ENCODE results near the gene NEDD9. TPM values are rescaled to one million over a fixed set of nuclear protein-coding genes. Genes with fewer than 3 reads are reported as not detected.

Gene NEDD9
- total RNA-seq, 6 donors from 2014 or later = 122 to 334 (median 173) TPM

DNA sequence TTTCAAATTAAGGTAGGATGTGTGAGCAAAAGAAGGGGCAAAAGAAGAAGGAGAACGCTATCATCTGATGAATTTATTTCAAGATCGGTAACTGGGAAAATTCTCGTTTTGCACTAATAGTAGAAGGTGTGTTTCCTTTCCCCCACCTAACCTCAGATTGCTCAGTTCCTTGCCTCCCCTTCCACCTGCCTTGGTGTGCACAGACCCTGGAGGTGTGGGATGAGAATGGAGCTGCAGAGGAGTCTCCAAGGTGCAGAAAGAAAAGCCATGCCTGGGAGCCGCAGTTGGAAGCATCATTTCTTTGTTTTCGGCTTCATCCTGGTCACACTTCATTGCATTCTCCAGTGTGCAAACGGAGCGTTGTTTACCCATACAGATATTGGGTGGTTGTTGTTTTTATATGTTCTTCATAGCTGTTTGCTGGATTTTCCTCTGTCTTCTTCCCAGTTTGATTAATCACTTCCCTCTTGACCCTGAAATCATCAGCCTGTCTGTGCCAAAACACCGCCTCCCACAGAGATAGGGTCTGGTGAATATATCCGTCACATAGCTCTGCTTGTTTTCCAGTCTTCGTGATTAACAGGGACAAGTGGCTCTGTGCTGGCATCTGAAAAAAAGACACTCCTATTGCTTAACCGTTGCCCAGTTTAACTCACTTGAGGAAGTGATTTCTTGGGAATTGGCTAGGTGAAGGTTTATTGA, 40.2 kb upstream of the NEDD9 start:
- H3K27me3 ChIP-seq = no peaks in the 10 kb centered on the region
- H3K4me3 ChIP-seq = no peak overlapping the region
- H3K27ac ChIP-seq = peak overlapping the region in 3 of 4 donors; percentile 28 to 61 (median 46)
- TF ChIP-seq EP300 (IDR thresholded peaks at IDR 0.05) (peak in 1 of 4 donors; percentile 45), POLR2AphosphoS5 (IDR thresholded peaks at IDR 0.05) (peak; percentile 23 to 49)
- TF ChIP-seq, protein P1, sequence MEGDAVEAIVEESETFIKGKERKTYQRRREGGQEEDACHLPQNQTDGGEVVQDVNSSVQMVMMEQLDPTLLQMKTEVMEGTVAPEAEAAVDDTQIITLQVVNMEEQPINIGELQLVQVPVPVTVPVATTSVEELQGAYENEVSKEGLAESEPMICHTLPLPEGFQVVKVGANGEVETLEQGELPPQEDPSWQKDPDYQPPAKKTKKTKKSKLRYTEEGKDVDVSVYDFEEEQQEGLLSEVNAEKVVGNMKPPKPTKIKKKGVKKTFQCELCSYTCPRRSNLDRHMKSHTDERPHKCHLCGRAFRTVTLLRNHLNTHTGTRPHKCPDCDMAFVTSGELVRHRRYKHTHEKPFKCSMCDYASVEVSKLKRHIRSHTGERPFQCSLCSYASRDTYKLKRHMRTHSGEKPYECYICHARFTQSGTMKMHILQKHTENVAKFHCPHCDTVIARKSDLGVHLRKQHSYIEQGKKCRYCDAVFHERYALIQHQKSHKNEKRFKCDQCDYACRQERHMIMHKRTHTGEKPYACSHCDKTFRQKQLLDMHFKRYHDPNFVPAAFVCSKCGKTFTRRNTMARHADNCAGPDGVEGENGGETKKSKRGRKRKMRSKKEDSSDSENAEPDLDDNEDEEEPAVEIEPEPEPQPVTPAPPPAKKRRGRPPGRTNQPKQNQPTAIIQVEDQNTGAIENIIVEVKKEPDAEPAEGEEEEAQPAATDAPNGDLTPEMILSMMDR (IDR thresholded peaks at IDR 0.05) = no peak
- no peaks in the 10 kb centered on the region for H3K36me3 ChIP-seq
- no peaks in the 10 kb centered on the region for H3K9me3 ChIP-seq
- peaks cover 61 to 70% (median 68%) of the 10 kb centered on the region in 4 donors for H3K4me1 ChIP-seq
- no peak for DNase-seq
- no peak for ATAC-seq (ENCODE audit: low FRiP score in 2 of 2)
- 50 to 58% methylated on average over 11 of the region's 11 CpGs for WGBS, 2 donors

DNA sequence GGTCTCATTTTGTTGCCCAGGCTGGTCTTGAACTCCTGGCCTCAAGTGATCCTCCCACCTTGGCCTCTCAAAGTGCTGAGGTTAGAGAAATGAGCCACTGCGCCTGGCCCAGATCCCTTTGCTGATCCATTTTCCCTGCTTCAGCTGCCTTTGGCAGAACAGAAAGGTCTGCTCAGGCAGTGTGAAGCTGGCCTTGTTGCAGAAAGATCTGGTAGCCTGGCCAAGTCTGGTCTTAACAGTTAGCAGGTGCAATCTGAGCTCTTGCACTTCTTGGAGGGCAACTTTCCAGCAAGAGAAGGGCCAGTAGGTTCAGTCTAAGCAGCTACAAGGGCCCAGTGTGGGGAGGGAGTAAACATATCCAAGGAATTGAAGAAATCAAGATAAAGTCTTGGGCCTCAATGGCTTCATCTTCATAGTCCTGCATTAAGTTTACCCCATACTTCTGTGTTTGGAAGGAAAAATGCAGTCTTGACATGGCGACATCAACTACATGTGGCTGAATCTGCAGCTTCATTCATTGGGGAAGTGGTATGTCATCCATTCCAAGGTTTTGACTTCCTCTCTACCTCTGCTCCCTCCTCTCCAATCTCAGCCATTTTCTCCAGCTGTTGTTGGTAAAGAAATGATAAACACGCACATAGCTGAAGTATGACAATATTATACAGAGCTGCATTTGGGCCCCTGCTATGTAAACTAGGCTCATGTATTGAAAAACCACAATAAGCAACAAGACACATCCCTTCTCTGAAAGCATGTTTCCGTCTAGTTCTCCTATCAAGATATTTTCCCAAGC, 39.0 kb upstream of the NEDD9 start:
- TF ChIP-seq, protein P1 (IDR thresholded peaks at IDR 0.05) = no peak
- TF ChIP-seq POLR2A (IDR thresholded peaks at IDR 0.05) (no peak), POLR2AphosphoS5 (IDR thresholded peaks at IDR 0.05) (peak in 1 of 2 donors; percentile 32)
- WGBS, 2 donors = 77 to 88% methylated on average over 4 of the region's 4 CpGs
- Histone ChIP-seq H3K4me1 (peaks cover 49 to 61% (median 56%) of the 10 kb centered on the region in 4 donors), H3K27ac (peak overlapping the region in 3 of 4 donors; percentile 57 to 74 (median 71)), H3K36me3 (no peaks in the 10 kb centered on the region), H3K9me3 (no peaks in the 10 kb centered on the region), H3K4me3 (no peak overlapping the region), H3K27me3 (no peaks in the 10 kb centered on the region)
- peak in 1 of 2 donors; percentile 23 for ATAC-seq (ENCODE audit: low FRiP score in 2 of 2)
- DNase-seq = peak in 1 of 2 donors; percentile 61

DNA sequence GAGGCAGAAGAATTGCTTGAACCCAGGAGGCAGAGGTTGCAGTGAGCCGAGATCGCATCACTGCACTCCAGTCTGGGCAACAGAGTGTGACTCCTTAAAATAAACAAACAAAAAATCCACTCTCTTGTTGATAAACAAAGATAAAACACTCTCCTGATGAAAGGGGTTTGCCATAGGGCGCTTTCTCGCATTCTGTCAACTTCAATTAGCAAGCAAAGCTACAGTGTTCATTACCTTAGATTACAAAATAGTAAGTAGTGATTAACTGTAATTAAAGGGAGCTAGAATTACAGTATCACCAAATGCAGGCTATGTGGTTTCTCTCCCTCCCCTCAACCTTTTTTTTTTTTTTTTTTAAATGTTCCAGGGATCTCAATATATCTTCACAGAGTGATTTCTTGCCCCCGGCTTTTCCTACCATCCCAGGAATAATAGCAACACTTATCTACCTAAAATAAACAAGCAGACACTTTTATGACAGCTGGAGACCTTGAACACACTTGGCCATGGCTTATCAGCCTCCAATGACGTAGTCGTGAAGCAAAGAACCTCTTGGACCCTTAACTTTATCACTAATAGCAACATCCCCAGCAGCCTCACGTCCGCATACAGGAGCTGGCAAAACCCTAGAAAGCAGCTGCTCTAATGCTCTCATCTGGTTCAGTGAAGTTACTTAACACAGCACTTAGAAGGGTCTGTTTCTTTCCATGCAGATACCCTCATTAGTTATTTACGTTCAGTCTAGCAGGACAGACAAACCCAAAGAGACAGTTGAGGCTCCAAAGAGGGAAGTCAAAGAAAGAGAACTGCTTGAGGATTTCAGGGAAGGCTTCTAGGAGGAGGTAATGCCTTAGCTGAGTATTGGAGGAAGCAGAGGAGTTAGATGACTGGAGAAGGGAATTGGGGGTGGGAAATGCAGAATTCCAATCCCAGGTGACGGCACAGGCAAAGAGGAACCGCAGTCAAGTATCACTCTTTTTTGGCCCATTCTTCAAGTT, 37.9 kb upstream of the NEDD9 start:
- Histone ChIP-seq H3K4me3 (no peak overlapping the region), H3K4me1 (peaks cover 39 to 50% (median 46%) of the 10 kb centered on the region in 4 donors), H3K36me3 (no peaks in the 10 kb centered on the region), H3K27ac (peak overlapping the region in 3 of 4 donors; percentile 57 to 74 (median 71)), H3K9me3 (no peaks in the 10 kb centered on the region), H3K27me3 (no peaks in the 10 kb centered on the region)
- ATAC-seq (ENCODE audit: low FRiP score in 2 of 2) (peak; percentile 43 to 71), DNase-seq (no peak)
- TF ChIP-seq EP300 (IDR thresholded peaks at IDR 0.05) = peak in 2 of 4 donors; percentile 45 to 67
- TF ChIP-seq POLR2AphosphoS5 (IDR thresholded peaks at IDR 0.05) = peak; percentile 39 to 62
- TF ChIP-seq, protein P1 (IDR thresholded peaks at IDR 0.05) = no peak
- TF ChIP-seq POLR2A (IDR thresholded peaks at IDR 0.05) = no peak
- WGBS, 2 donors = 58 to 60% methylated on average over 12 of the region's 12 CpGs

DNA sequence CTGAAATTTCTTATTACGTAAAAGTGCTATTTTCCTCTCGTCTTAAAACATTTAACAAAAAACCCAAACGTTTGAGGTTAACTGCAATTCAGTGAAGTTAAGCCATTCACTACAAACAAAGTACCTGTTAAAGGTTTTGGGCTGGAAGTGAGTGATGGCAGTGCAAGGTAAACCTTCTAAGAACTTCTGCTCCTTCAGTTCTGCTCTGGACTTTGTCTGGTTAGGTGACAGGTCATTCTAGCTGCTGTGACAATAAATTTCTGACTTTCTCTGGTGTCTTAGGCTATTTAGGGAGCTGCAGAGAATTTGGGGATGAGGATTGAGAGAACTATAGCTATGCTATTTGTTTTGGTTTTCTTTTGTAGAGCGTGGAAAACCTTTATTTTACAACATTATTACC, 36.5 kb upstream of the NEDD9 start:
- WGBS, 2 donors = 80 to 85% methylated on average over 4 of the region's 4 CpGs
- no peaks in the 10 kb centered on the region for H3K27me3 ChIP-seq
- ATAC-seq (ENCODE audit: low FRiP score in 2 of 2) (no peak), DNase-seq (no peak)
- no peak overlapping the region for H3K4me3 ChIP-seq
- TF ChIP-seq EP300 (IDR thresholded peaks at IDR 0.05) (no peak), POLR2AphosphoS5 (IDR thresholded peaks at IDR 0.05) (no peak), POLR2A (IDR thresholded peaks at IDR 0.05) (no peak)
- TF ChIP-seq, protein P1 (IDR thresholded peaks at IDR 0.05) = no peak
- H3K4me1 ChIP-seq = peaks cover 39 to 41% (median 40%) of the 10 kb centered on the region in 4 donors
- H3K9me3 ChIP-seq = no peaks in the 10 kb centered on the region
- no peak overlapping the region for H3K27ac ChIP-seq
- no peaks in the 10 kb centered on the region for H3K36me3 ChIP-seq

Data from upper lobe of left lung (tissue), 6 donors.